ENCODE data around the gene C17orf75. TPM values are rescaled to one million over a fixed set of nuclear protein-coding genes. Genes with fewer than 3 reads are reported as not detected.

Gene C17orf75
- total and polyA plus RNA-seq, 2 of the 4 experiments (the other 2 are of a cell fraction): 11.5 to 16.1 TPM

DNA sequence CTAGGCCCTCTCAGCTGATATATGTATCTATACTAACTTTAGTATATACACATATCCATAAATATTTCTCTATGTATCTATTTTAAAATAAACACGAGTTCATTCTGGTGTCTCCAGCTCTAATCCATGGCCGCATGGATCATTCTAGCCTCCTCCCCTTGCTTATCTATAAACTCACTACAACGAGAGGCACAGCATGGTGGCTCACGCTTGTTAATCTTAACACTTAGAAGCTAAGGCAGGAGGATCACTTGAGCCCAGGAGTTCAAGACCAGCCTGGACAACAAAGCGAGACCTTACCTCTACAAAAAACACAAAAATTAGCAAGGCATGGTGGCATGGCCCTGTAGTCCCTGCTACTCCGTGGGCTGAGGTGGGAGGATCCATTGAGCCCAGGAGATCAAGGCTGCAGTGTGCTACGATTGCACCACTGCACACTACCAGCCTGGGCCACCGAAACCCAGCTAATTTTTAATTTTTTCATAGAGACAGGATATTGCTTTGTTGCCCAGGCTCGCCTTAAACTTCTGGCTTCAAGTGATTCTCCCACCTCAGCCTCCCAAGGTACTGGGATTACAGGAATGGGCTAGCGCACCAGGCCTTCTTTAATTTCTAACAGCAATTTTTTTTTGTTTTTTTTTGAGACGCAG, 4.1 kb upstream of the C17orf75 start:
- dilution Hi-C loops (cut with HindIII; ENCODE audit: low sequenced_read_pairs, unreplicated experiment): no loop called here
- Histone ChIP-seq H3K36me3 (ENCODE audit: control insufficient read depth, insufficient read depth, low read length) (no peaks in the 10 kb centered on the region), H3K4me3 (ENCODE audit: insufficient read depth, low read depth, low read length) (no peak overlapping the region), H4K5ac (ENCODE audit: low read depth, low read length) (no peak overlapping the region), H3K23ac (ENCODE audit: low read depth, low read length) (no peak overlapping the region), H3K27me3 (ENCODE audit: control insufficient read depth, insufficient read depth, low read length) (no peaks in the 10 kb centered on the region), H3K9me1 (ENCODE audit: insufficient read depth, low read length) (peaks cover 2% of the 10 kb centered on the region), H3K79me1 (ENCODE audit: low read depth in 1 of 2, low read length in 2 of 2) (peaks cover 13 to 33% of the 10 kb centered on the region in 2 experiments), H3K14ac (replicated peaks; ENCODE audit: low read depth, low read length) (no peak overlapping the region), H2BK5ac (ENCODE audit: low read depth, low read length, poor library complexity, severe bottlenecking) (no peak overlapping the region), H2BK15ac (ENCODE audit: low read depth, low read length) (no peak overlapping the region), H3K9ac (ENCODE audit: low read depth, low read length) (no peak overlapping the region), H3K9me3 (ENCODE audit: control insufficient read depth, insufficient read depth, low read length) (no peaks in the 10 kb centered on the region), H3K56ac (ENCODE audit: extremely low read depth, insufficient read depth, low read length) (no peak overlapping the region), H3K18ac (ENCODE audit: low read depth, low read length) (no peak overlapping the region), H3K4ac (ENCODE audit: low read depth, low read length) (no peak overlapping the region), H2AK9ac (replicated peaks; ENCODE audit: low read depth, low read length, poor library complexity) (no peak overlapping the region), H4K20me1 (ENCODE audit: insufficient read depth, low read length) (peaks cover 11% of the 10 kb centered on the region), H3K4me1 (ENCODE audit: control insufficient read depth, insufficient read depth, low read length) (peaks cover 2% of the 10 kb centered on the region), H3K4me2 (ENCODE audit: low read depth, low read length) (no peak overlapping the region), H2AFZ (replicated peaks; ENCODE audit: low read length, poor library complexity) (no peak overlapping the region), H3K27ac (ENCODE audit: insufficient read depth, low read length) (no peak overlapping the region), H2BK120ac (ENCODE audit: low read depth, low read length) (no peak overlapping the region), H2BK20ac (ENCODE audit: low read depth, low read length) (no peak overlapping the region), H4K91ac (ENCODE audit: insufficient read depth, low read depth, low read length) (no peak overlapping the region), H2AK5ac (ENCODE audit: low read depth, low read length) (no peak overlapping the region), H4K8ac (ENCODE audit: low read depth in 2 of 2, low read length in 2 of 2) (no peak overlapping the region)
- in situ Hi-C loops (cut with MboI; ENCODE audit: low sequenced_read_pairs): no loop called here
- DNase-seq: no peak
- BruUV-seq (replicated peaks): no TSS peak
- intact Hi-C loops (cut with micrococcal nuclease): no loop called here
- POLR2A ChIA-PET (ENCODE audit: unreplicated experiment): no interaction called here
- CTCF ChIA-PET: no interaction called here
- ATAC-seq (ENCODE audit: low read depth): no peak
- WGBS, 2 experiments (ENCODE audit: extremely low coverage in 2 of 2, insufficient read length in 1 of 2): 76% methylated on average over 5 of the region's 11 CpGs; no CpG with 5 or more reads in 1 of the 2 experiments
- no peak for TF ChIP-seq RFX5 (IDR thresholded peaks at IDR 0.05; ENCODE audit: low read depth, low read length)
- TF ChIP-seq NFE2L2 (IDR thresholded peaks at IDR 0.05; ENCODE audit: low read depth, low read length): no peak
- TF ChIP-seq, protein P1, sequence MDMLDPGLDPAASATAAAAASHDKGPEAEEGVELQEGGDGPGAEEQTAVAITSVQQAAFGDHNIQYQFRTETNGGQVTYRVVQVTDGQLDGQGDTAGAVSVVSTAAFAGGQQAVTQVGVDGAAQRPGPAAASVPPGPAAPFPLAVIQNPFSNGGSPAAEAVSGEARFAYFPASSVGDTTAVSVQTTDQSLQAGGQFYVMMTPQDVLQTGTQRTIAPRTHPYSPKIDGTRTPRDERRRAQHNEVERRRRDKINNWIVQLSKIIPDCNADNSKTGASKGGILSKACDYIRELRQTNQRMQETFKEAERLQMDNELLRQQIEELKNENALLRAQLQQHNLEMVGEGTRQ (IDR thresholded peaks at IDR 0.05; ENCODE audit: low read depth, low read length): no peak
- TF ChIP-seq RAD21 (IDR thresholded peaks at IDR 0.05; ENCODE audit: low read length): no peak
- no peak for TF ChIP-seq CEBPB (IDR thresholded peaks at IDR 0.05; ENCODE audit: low read depth, low read length)
- TF ChIP-seq, protein P2, sequence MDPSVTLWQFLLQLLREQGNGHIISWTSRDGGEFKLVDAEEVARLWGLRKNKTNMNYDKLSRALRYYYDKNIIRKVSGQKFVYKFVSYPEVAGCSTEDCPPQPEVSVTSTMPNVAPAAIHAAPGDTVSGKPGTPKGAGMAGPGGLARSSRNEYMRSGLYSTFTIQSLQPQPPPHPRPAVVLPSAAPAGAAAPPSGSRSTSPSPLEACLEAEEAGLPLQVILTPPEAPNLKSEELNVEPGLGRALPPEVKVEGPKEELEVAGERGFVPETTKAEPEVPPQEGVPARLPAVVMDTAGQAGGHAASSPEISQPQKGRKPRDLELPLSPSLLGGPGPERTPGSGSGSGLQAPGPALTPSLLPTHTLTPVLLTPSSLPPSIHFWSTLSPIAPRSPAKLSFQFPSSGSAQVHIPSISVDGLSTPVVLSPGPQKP (IDR thresholded peaks at IDR 0.05; ENCODE audit: borderline replicate concordance, low read depth, low read length): no peak
- TF ChIP-seq MAZ (IDR thresholded peaks at IDR 0.05; ENCODE audit: borderline replicate concordance, low read depth, low read length): no peak
- no peak for TF ChIP-seq POLR2A (IDR thresholded peaks at IDR 0.05; ENCODE audit: low read depth, low read length)
